ENCODE data around the gene AIRE. TPM values are rescaled to one million over a fixed set of nuclear protein-coding genes. Genes with fewer than 3 reads are reported as not detected.

The AIRE gene
- total and polyA plus RNA-seq, 8 donors, result 0.18 to 0.87 TPM; not detected in 6

GRCh38 chr21:44324854-44325107 is 39.1 kb downstream of the AIRE start:
- no peaks in the 10 kb centered on the region for H3K4me1 ChIP-seq
- H3K4me3 ChIP-seq, result no peak overlapping the region
- WGBS, 5 donors, result 89 to 100% (median 96%) methylated on average over 3 to 11 of the region's 11 CpGs
- no peaks in the 10 kb centered on the region for H3K9me3 ChIP-seq
- peaks cover 35 to 96% (median 83%) of the 10 kb centered on the region in 4 donors for H3K36me3 ChIP-seq
- no peak for DNase-seq
- TF ChIP-seq EP300 (IDR thresholded peaks at IDR 0.05) (no peak), CTCF (IDR thresholded peaks at IDR 0.05) (no peak), POLR2A (IDR thresholded peaks at IDR 0.05) (no peak), POLR2AphosphoS5 (IDR thresholded peaks at IDR 0.05) (no peak)
- H3K27me3 ChIP-seq, result no peaks in the 10 kb centered on the region
- H3K27ac ChIP-seq, result no peak overlapping the region
- intact Hi-C loops (cut with DNase I; ENCODE audit: low total_unique reads), result no loop called here

- DNase-seq, result no peak
- WGBS, 5 donors, result 84 to 91% (median 86%) methylated on average over 26 to 44 of the region's 44 CpGs
Observed at GRCh38 chr21:44325386-44326271, 40.0 kb downstream of the AIRE start.

GRCh38 chr21:44326272-44326647 is 40.6 kb downstream of the AIRE start:
- DNase-seq, result no peak
- Histone ChIP-seq H3K27ac (no peak overlapping the region), H3K4me1 (no peaks in the 10 kb centered on the region), H3K4me3 (no peak overlapping the region), H3K36me3 (peaks cover 35 to 96% (median 79%) of the 10 kb centered on the region in 4 donors), H3K27me3 (no peaks in the 10 kb centered on the region), H3K9me3 (no peaks in the 10 kb centered on the region)
- intact Hi-C loops (cut with DNase I; ENCODE audit: low total_unique reads), result no loop called here
- WGBS, 5 donors, result 85 to 98% (median 92%) methylated on average over 9 to 13 of the region's 13 CpGs
- TF ChIP-seq EP300 (IDR thresholded peaks at IDR 0.05), result no peak
- no peak for TF ChIP-seq POLR2A (IDR thresholded peaks at IDR 0.05)
- no peak for TF ChIP-seq CTCF (IDR thresholded peaks at IDR 0.05)
- no peak for TF ChIP-seq POLR2AphosphoS5 (IDR thresholded peaks at IDR 0.05)

More at GRCh38 chr21:44325386-44326271, 40.0 kb downstream of the AIRE start:
- no peaks in the 10 kb centered on the region for H3K27me3 ChIP-seq
- H3K36me3 ChIP-seq, result peaks cover 35 to 96% (median 80%) of the 10 kb centered on the region in 4 donors
- intact Hi-C loops (cut with DNase I; ENCODE audit: low total_unique reads), result no loop called here
- H3K9me3 ChIP-seq, result no peaks in the 10 kb centered on the region
- H3K27ac ChIP-seq, result no peak overlapping the region
- TF ChIP-seq CTCF (IDR thresholded peaks at IDR 0.05), result no peak
- no peak for TF ChIP-seq EP300 (IDR thresholded peaks at IDR 0.05)
- no peak for TF ChIP-seq POLR2A (IDR thresholded peaks at IDR 0.05)
- no peak for TF ChIP-seq POLR2AphosphoS5 (IDR thresholded peaks at IDR 0.05)
- no peaks in the 10 kb centered on the region for H3K4me1 ChIP-seq
- H3K4me3 ChIP-seq, result no peak overlapping the region

- Histone ChIP-seq H3K27me3 (no peaks in the 10 kb centered on the region), H3K36me3 (peaks cover 35 to 96% (median 79%) of the 10 kb centered on the region in 4 donors), H3K27ac (no peak overlapping the region), H3K4me3 (no peak overlapping the region), H3K4me1 (no peaks in the 10 kb centered on the region), H3K9me3 (no peaks in the 10 kb centered on the region)
- 81 to 90% (median 89%) methylated on average over 11 to 26 of the region's 26 CpGs for WGBS, 5 donors
- intact Hi-C loops (cut with DNase I; ENCODE audit: low total_unique reads), result no loop called here
- peak in 1 of 2 donors; percentile 50 for DNase-seq
- no peak for TF ChIP-seq POLR2AphosphoS5 (IDR thresholded peaks at IDR 0.05)
Observed at GRCh38 chr21:44326716-44327602, 41.3 kb downstream of the AIRE start.
